GM18507 (cell line): ENCODE data around the gene LTO1.

ENCODE experiments used
- DNase-seq: peaks from one replicate; pipeline ENCODE4 v3.0.0; 2011; ENCODE audit warnings: low read depth; ENCODE audit not compliant: insufficient read length; ENCODE audit errors: extremely low spot score
- FAIRE-seq: peaks from 2 replicates; lab custom pipeline; 2011; peaks lifted over from hg19 to GRCh38; lab: Jason Lieb, UNC

Gene LTO1

DNA sequence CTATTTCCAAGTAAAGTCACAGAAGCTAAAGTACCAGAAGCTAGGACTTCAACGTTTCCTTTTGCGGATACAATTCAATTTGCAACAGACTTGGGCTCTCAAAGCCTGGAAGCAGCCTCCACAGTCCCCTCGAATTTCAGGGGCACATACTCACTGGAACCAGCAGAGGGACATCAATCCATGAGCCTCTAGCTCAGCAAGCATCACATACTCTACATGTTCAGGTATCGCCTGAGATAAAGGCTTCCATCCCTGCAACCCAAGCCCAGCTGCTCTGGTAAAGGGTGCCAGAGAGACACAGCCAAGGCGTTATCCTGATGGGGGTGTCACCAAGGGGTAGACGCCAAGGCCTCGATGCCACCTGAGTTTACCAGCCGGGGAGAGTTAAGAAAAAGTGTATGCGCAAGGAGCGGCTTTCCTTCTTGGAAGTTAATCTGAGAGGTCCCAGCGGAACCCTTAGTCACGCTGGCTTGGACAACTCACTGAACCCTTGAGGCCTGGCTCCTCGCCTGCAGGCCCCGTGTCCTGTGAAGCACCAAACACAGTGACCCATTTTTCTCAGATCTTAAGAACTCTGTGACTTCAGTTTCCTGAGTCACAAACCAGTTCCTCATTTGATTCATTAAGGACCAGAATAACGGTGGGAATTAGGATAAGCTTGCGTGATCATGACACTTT is 13.0 kb downstream of the LTO1 start:
- FAIRE-seq (no peak), DNase-seq (no peak)

DNA sequence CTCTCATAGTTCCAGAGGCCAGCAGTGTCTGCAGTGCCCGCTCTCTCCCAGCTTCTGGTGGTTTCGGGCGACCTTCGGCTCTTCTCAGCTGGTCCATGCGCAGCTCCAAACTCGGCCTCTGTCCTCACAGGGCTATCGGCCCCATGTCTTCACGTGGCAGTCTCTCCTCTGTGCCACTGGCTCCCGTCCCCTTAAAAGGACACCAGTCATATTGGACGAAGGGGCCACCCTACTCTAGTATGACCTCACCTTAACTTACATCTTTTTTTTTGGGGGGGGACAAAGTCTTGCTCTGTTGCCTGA is 13.8 kb downstream of the LTO1 start:
- FAIRE-seq (no peak), DNase-seq (no peak)

- DNase-seq (no peak), FAIRE-seq (no peak)
These were observed 15.1 kb downstream of the LTO1 start for GRCh38 chr11:69660001-69660500.

DNA sequence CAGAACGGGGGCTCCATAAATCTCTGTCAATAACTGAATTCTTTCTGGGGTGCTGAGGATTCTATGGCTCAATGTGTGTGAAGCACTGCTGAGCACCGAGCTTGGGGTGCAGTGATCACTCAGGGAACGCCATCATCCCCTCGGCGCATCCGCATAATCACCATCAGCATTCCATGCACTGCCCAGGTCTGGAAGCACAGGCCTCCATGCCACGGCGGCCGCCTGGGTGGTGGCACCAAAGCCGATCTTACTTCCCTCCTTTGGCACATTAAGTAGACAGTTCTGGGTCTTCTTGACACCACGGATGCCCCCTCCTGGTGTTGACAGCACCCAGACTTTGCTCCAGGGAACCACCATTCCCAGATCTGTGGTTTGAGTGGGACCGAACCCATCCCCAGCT is 15.6 kb downstream of the LTO1 start:
- no peak for FAIRE-seq
- no peak for DNase-seq

- DNase-seq (no peak), FAIRE-seq (no peak)
These were observed 16.3 kb downstream of the LTO1 start for GRCh38 chr11:69658626-69659450.

- DNase-seq (no peak), FAIRE-seq (no peak)
These were observed 17.1 kb downstream of the LTO1 start for GRCh38 chr11:69657911-69658625.

DNA sequence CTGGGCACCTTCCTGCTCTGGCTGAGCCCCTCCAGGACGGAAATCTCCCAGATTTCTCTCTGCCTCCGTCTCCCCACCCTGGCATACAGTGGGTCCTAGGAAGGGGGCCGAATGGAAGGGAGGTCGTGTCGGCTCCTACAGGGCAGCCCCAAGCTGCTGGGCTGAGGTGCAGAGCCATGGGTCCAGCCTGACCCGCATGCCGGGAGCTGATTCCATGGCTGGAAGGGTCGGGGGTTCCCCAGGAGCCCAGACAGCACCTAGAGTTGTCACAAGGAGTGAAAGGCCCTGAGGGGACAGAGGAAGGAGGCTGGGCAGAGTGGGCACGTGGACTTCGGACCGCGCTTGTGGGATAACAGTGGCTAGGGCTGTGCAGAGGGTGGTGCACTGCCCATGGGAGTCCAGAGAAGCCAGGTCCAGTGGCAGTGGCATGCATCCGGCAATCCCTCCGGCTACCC is 17.7 kb downstream of the LTO1 start:
- FAIRE-seq (no peak), DNase-seq (no peak)

DNA sequence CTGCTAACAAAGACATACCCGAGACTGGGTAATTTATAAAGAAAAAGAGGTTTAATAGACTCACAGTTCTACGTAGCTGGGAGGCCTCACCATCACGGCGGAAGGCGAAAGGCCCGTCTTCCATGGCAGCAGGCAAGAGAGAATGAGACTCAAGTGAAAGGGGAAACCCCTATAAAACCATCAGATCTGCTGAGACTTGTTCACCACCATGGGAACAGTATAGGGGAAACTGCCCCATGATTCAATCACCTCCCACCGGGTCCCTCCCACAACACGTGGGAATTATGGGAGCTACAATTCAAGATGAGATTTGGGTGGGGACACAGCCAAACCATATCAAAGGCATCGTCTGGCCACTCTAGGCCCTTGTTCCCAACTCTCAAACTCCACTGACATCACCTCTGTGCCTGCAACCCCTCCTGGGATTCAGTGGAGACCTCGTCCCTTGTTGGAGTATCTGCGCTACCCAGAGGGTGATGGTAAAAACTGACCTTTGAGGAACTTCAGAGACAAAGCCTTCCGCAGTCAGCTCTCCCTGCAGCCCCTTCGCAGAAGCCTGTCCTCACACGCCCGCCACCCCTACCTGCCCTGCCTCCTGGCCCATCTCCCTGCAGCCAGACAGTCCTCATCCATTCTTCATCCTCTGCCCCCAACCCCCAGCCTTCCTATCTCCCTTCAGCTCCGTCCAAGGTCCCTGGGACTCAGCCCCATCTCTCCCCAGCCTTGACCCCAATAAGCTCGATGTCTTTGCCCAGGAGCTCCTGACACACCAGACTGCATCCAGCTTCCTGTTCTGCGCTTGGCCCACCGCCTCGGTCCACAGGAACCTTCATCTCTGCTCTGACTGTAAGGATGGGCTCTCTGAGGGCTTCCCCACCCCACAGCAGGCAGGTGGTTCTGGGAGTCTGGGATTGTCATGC is 18.4 kb downstream of the LTO1 start:
- DNase-seq (no peak), FAIRE-seq (no peak)

GRCh38 chr11:69655479-69656428 is 19.4 kb downstream of the LTO1 start:
- no peak for FAIRE-seq
- DNase-seq, result no peak

GRCh38 chr11:69654660-69655478 is 20.3 kb downstream of the LTO1 start:
- FAIRE-seq (no peak), DNase-seq (no peak)

DNA sequence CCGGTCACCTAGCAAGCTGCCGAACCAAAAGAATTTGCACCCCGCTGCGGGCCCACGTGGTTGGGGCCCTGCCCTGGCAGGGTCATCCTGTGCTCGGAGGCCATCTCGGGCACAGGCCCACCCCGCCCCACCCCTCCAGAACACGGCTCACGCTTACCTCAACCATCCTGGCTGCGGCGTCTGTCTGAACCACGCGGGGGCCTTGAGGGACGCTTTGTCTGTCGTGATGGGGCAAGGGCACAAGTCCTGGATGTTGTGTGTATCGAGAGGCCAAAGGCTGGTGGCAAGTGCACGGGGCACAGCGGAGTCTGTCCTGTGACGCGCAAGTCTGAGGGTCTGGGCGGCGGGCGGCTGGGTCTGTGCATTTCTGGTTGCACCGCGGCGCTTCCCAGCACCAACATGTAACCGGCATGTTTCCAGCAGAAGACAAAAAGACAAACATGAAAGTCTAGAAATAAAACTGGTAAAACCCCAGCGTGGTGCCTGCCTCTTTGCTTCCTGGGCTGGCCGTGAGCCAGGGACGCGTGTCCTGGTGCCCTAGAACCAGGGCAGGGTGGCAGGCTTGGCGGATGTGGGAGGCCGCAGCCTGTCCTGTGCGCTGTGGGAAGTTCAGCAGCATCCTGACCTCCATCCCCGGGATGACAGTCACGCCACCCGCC is 21.0 kb downstream of the LTO1 start:
- FAIRE-seq (no peak), DNase-seq (no peak)

DNA sequence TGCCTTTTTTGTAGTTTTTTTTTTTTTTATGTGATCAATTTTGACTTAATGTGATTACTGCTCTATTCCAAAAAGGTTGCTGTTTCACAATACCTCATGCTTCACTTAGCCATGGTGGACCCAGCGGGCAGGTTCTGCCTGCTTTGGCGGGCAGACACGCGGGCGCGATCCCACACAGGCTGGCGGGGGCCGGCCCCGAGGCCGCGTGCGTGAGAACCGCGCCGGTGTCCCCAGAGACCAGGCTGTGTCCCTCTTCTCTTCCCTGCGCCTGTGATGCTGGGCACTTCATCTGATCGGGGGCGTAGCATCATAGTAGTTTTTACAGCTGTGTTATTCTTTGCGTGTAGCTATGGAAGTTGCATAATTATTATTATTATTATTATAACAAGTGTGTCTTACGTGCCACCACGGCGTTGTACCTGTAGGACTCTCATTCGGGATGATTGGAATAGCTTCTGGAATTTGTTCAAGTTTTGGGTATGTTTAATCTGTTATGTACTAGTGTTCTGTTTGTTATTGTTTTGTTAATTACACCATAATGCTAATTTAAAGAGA is 21.7 kb downstream of the LTO1 start:
- no peak for FAIRE-seq
- no peak for DNase-seq

DNA sequence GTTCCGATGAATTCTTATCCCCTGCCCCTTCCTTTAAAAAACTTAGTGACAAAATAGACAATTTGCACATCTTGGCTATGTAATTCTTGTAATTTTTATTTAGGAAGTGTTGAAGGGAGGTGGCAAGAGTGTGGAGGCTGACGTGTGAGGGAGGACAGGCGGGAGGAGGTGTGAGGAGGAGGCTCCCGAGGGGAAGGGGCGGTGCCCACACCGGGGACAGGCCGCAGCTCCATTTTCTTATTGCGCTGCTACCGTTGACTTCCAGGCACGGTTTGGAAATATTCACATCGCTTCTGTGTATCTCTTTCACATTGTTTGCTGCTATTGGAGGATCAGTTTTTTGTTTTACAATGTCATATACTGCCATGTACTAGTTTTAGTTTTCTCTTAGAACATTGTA is 22.2 kb downstream of the LTO1 start:
- no peak for FAIRE-seq
- DNase-seq, result no peak

DNA sequence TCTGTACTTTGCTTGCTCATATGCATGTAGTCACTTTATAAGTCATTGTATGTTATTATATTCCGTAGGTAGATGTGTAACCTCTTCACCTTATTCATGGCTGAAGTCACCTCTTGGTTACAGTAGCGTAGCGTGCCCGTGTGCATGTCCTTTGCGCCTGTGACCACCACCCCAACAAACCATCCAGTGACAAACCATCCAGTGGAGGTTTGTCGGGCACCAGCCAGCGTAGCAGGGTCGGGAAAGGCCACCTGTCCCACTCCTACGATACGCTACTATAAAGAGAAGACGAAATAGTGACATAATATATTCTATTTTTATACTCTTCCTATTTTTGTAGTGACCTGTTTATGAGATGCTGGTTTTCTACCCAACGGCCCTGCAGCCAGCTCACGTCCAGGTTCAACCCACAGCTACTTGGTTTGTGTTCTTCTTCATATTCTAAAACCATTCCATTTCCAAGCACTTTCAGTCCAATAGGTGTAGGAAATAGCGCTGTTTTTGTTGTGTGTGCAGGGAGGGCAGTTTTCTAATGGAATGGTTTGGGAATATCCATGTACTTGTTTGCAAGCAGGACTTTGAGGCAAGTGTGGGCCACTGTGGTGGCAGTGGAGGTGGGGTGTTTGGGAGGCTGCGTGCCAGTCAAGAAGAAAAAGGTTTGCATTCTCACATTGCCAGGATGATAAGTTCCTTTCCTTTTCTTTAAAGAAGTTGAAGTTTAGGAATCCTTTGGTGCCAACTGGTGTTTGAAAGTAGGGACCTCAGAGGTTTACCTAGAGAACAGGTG is 23.1 kb downstream of the LTO1 start:
- no peak for FAIRE-seq
- DNase-seq, result no peak

DNA sequence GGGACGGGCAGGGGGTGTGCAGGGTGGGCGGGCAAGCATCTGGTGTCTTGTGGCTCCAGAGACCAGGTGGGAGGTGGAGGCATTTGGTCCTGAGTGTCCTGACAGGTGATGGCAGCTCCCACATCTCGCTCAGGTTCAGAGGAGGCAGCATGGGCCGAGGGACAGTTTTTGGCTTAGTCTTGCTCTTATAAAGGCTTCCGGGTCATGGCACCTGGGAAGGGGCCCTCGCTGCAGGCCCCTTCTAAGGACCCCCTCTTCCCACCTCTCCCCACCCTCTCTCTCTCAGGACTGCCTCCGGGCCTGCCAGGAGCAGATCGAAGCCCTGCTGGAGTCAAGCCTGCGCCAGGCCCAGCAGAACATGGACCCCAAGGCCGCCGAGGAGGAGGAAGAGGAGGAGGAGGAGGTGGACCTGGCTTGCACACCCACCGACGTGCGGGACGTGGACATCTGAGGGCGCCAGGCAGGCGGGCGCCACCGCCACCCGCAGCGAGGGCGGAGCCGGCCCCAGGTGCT is 24.3 kb downstream of the LTO1 start:
- FAIRE-seq, result no peak
- DNase-seq, result no peak
